ENCODE measurements around the gene NTNG2.

The NTNG2 gene

DNA sequence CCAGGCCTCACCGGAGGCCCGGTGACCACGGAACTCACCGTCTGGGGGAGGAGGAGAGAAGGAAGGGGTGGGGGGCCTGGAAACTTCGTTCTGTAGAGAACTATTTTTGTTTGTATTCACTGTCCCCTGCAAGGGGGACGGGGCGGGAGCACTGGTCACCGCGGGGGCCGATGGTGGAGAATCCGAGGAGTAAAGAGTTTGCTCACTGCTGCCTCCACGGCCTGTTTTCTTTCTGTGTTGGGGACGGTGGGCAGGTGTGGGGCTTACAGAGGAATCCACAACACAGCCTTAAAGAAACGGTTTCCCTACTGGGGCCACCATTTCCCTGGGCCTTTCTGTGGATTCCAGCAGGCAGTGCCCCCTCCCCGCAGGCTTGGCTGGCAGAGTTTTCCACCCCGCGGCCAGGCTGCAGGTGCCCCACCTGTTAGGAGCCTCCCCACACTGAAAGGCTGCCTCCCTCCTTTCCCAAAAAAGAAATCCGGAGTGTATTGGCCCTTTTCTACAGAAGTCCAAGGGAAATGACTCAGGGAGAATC, 80.8 kb downstream of the NTNG2 start:
- H3K27ac ChIP-seq (ENCODE audit: low read depth, low read length) = no peak overlapping the region
- peaks cover 12% of the 10 kb centered on the region; the same call in 1 of the 2 replicates for H3K4me1 ChIP-seq (ENCODE audit: control insufficient read depth, insufficient read depth, low read length)
- peaks cover 30% of the 10 kb centered on the region for H3K27me3 ChIP-seq (ENCODE audit: control insufficient read depth, insufficient read depth, low read length)
- H3K36me3 ChIP-seq (ENCODE audit: control insufficient read depth, insufficient read depth, low read length) = no peaks in the 10 kb centered on the region
- peak overlapping the region; percentile 62 for H3K4me3 ChIP-seq (ENCODE audit: low read depth, low read length)
- H3K9ac ChIP-seq (ENCODE audit: low read depth, low read length) = no peak overlapping the region
- H3K9me3 ChIP-seq (ENCODE audit: control insufficient read depth, insufficient read depth, low read length) = no peaks in the 10 kb centered on the region

DNA sequence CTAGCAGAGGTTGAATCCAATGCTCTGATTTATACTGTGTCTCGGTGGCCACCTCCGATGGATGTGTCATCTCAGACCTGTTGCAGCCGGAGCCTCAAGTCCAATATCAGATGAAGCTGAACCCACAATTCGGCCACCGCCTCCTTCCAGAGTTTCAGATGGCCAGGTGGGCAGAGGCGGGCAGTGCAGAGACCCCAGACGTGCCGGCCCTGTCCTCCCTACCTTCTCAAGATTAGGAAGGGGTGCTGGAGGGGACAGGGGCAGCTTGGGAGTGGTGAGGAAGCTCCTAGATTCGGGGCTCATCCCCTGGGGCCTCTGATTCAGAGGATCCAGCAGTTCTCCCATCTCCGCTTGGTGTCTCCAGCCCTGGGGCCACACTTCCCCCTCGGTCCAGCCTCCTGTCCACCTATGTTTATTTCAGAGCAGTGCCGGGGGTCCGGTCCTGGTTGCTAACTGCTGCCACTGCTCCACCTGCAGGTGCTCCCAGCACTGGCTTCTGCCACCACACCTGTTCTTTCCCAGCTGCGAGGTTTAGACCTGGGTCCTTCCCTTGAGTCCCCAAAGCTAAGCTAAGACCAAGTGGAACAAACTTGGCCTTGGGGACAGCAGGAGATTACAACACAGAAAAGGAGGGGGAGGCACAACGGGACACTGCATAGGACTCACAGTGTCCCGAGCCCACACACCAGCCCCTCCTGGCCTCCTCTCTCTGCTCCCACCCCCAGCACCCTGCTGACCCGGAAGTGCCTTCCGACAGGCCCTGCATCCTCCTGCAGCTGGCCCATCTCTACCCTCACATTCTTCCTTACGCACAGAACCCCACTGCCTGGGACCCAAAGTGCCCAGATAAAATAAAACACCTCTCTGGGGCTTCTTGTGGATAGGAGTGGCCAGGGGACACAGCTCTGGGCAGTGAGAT, 81.6 kb downstream of the NTNG2 start:
- Histone ChIP-seq H3K27me3 (ENCODE audit: control insufficient read depth, insufficient read depth, low read length) (peaks cover 30% of the 10 kb centered on the region), H3K9me3 (ENCODE audit: control insufficient read depth, insufficient read depth, low read length) (no peaks in the 10 kb centered on the region), H3K4me1 (ENCODE audit: control insufficient read depth, insufficient read depth, low read length) (peaks cover 12% of the 10 kb centered on the region; the same call in 1 of the 2 replicates), H3K9ac (ENCODE audit: low read depth, low read length) (no peak overlapping the region), H3K27ac (ENCODE audit: low read depth, low read length) (no peak overlapping the region), H3K36me3 (ENCODE audit: control insufficient read depth, insufficient read depth, low read length) (no peaks in the 10 kb centered on the region), H3K4me3 (ENCODE audit: low read depth, low read length) (peak overlapping the region; percentile 62)

DNA sequence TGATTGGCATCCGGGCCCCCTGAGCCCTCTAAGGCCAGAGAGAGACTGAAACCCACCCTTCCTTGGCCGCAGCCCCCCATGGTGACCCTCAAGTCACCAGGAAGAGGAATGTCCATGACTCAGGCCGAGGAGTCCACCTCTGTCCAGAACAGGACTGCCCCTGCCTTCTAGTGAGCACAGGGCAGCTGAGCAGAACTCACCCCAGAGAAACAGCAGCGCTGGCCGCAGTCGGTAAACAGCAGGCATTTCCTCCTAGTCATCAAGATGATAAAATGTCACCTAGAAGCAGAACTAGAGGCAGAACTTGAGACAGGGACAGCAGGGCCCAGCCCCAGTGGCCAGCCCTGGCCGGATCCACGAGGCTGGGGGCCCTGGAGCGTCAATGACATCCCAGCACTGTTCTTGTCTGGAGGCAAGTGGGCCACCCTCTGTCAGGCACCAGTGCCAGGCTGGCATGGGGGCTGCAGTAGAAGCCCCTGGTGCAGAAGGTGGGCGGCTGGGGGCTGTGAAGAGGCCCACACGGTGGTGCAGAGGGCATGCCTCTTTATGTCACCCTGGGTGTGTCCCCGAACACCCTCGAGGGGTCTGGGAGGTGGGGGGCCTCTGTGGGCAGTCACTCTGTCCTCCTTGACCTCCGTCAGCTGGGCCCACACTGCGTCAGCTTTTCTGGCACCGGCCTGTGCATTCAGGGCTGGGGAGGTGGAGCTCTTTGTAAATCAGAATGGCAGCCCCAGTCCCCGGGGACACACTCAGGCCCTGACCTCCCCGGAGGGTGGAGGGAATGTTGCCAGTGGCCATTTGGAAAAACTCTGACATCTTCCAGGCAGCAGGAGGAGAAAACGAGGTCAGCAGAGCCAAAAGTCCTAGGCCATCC, 83.0 kb downstream of the NTNG2 start:
- no peaks in the 10 kb centered on the region for H3K36me3 ChIP-seq (ENCODE audit: control insufficient read depth, insufficient read depth, low read length)
- H3K9ac ChIP-seq (ENCODE audit: low read depth, low read length) = no peak overlapping the region

DNA sequence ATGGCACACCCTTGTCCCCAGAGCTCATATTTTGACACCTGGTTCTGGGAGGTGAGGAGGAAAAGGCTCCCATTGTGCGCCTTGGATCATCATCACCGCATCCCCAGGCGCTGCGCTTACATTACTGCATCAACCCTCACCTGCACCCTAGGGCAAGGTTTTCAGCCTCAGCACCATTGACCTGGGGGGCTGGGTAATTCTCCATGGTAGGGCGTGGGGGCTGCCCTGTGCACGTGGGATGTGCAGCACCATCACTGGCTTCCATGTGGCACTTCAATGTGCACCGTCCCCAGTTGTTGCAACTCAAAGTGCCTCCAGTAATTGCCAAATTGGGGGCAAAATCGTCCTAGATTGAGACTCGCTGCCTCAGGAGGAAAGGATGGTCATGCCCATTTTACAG, 83.6 kb downstream of the NTNG2 start:
- no peak overlapping the region for H3K9ac ChIP-seq (ENCODE audit: low read depth, low read length)
- no peaks in the 10 kb centered on the region for H3K36me3 ChIP-seq (ENCODE audit: control insufficient read depth, insufficient read depth, low read length)
- H3K27ac ChIP-seq (ENCODE audit: low read depth, low read length) = no peak overlapping the region
- H3K4me3 ChIP-seq (ENCODE audit: low read depth, low read length) = no peak overlapping the region
- H3K27me3 ChIP-seq (ENCODE audit: control insufficient read depth, insufficient read depth, low read length) = peaks cover 23% of the 10 kb centered on the region
- H3K9me3 ChIP-seq (ENCODE audit: control insufficient read depth, insufficient read depth, low read length) = no peaks in the 10 kb centered on the region
- H3K4me1 ChIP-seq (ENCODE audit: control insufficient read depth, insufficient read depth, low read length) = peaks cover 12% of the 10 kb centered on the region; the same call in 1 of the 2 replicates

More for the DNA sequence above, 83.0 kb downstream of the NTNG2 start:
- Histone ChIP-seq H3K27ac (ENCODE audit: low read depth, low read length) (no peak overlapping the region), H3K9me3 (ENCODE audit: control insufficient read depth, insufficient read depth, low read length) (no peaks in the 10 kb centered on the region), H3K4me1 (ENCODE audit: control insufficient read depth, insufficient read depth, low read length) (peaks cover 12% of the 10 kb centered on the region; the same call in 1 of the 2 replicates), H3K4me3 (ENCODE audit: low read depth, low read length) (no peak overlapping the region), H3K27me3 (ENCODE audit: control insufficient read depth, insufficient read depth, low read length) (peaks cover 29% of the 10 kb centered on the region)

DNA sequence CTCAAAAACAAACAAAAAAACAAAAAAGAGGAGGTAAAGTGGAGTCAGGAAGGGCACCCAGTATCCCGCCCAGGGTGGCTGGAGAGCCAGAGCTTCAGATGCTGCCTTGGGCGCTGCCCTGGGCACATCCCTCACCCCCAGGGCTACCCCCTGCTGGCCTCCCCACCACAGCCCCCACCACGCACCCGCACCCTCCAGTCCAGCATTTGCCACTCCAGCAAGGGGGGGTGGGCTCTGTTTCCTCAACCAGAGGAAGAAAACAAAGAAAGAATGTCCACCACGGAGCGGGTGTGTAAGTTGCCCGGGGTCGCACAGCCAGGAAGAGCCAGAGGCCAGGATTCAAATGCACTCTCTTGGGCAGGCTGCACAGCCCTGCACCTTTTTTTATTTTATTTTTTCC, 86.1 kb downstream of the NTNG2 start:
- Histone ChIP-seq H3K36me3 (ENCODE audit: control insufficient read depth, insufficient read depth, low read length) (no peaks in the 10 kb centered on the region), H3K27me3 (ENCODE audit: control insufficient read depth, insufficient read depth, low read length) (peaks cover 12% of the 10 kb centered on the region), H3K27ac (ENCODE audit: low read depth, low read length) (no peak overlapping the region), H3K9ac (ENCODE audit: low read depth, low read length) (no peak overlapping the region), H3K9me3 (ENCODE audit: control insufficient read depth, insufficient read depth, low read length) (peaks cover 15% of the 10 kb centered on the region), H3K4me1 (ENCODE audit: control insufficient read depth, insufficient read depth, low read length) (peaks cover 6% of the 10 kb centered on the region; the same call in 1 of the 2 replicates), H3K4me3 (ENCODE audit: low read depth, low read length) (no peak overlapping the region)

DNA sequence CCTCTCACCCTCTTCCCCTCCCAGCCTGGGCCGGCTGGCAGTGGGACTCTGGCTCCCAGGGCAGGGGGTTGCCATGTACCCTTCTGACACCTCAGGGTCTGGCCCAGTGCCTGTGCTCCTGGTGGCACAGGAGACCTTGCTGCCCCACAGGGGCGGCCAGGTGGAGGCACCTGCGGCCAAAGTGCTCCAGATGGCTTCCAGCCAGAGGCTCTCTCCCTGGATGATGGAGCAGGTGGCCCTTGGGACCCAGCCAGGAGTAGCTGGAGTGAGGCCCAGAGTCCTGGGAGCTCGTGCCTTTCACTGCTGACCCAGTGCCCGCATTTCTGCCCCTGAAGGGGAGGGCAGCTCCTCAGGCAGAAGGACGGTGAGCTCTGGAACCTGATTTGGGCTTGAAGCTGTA, 87.3 kb downstream of the NTNG2 start:
- H3K9ac ChIP-seq (ENCODE audit: low read depth, low read length) = no peak overlapping the region

DNA sequence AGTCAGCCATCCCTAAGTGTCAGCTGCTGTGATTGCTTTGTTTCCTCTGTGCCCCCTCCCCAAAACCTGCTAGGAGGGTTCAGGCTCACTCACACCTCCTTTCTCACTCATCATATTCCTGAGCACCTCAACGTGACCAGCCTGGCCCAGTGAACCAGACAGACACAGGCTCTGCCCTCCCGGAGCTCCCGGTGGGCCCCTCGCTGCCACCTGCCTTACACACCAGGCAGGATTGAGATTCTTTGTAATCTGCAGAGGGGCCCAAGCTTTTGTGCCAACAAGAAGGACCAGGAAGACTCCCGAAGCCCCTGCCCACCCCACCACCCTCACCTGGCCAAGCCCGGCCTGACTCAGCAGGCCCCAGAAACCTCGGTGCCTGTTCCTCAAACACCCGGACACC, 87.8 kb downstream of the NTNG2 start:
- H3K4me3 ChIP-seq (ENCODE audit: low read depth, low read length) = no peak overlapping the region
- H3K27ac ChIP-seq (ENCODE audit: low read depth, low read length) = no peak overlapping the region
- H3K27me3 ChIP-seq (ENCODE audit: control insufficient read depth, insufficient read depth, low read length) = no peaks in the 10 kb centered on the region
- H3K36me3 ChIP-seq (ENCODE audit: control insufficient read depth, insufficient read depth, low read length) = no peaks in the 10 kb centered on the region
- no peak overlapping the region for H3K9ac ChIP-seq (ENCODE audit: low read depth, low read length)
- peaks cover 15% of the 10 kb centered on the region for H3K9me3 ChIP-seq (ENCODE audit: control insufficient read depth, insufficient read depth, low read length)
- no peaks in the 10 kb centered on the region; the same call in 1 of the 2 replicates for H3K4me1 ChIP-seq (ENCODE audit: control insufficient read depth, insufficient read depth, low read length)

More for the DNA sequence above, 87.3 kb downstream of the NTNG2 start:
- H3K36me3 ChIP-seq (ENCODE audit: control insufficient read depth, insufficient read depth, low read length) = no peaks in the 10 kb centered on the region
- H3K27me3 ChIP-seq (ENCODE audit: control insufficient read depth, insufficient read depth, low read length) = peaks cover under 1% of the 10 kb centered on the region; the same call in 1 of the 2 replicates
- no peaks in the 10 kb centered on the region; the same call in 1 of the 2 replicates for H3K4me1 ChIP-seq (ENCODE audit: control insufficient read depth, insufficient read depth, low read length)
- H3K4me3 ChIP-seq (ENCODE audit: low read depth, low read length) = no peak overlapping the region
- H3K27ac ChIP-seq (ENCODE audit: low read depth, low read length) = no peak overlapping the region
- peaks cover 15% of the 10 kb centered on the region for H3K9me3 ChIP-seq (ENCODE audit: control insufficient read depth, insufficient read depth, low read length)

DNA sequence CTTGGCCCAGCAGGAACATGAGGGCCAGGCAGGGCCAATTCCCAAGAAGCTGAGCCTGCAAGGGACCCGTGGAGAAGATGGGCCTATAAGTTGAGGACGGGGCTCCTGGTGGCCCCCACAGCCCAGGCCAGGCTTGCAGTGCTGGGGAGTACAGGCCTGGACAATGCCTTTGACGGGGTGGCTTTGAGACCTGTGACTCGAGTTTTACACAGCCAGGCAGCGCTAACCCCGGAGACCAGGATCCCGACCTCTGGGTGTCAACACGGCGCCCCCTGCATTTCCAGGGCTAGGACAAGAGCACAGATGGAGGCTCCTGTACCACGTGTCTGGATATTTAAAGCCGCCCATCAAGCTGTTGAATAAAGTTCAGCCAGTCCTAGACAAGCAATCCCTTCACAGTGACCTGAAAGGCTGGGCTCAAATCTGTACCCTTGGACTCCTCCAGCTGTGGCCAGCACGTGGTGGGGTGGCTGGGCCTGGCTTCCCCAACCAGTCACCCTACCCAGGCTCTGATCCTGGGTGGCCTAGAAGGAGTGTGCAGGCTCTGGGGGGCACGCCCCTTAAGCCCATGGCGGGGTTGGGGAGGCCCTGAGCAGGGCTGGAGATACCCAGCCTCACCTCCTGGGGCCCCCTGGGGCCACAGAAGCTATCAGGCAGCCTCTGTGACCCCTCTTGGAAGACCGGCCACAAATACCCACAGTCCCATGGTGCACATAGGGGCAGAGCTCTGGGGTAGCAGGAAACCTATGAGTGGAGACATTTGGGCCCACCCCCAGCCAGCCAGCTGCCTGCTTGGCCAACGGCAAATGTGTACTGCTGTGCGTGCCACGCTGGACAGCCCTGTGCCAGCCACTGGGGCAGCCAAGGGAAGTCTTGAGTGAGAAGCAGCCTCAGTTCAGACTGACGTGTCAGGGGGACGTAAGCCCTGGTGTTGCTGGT, 88.7 kb downstream of the NTNG2 start:
- H3K9ac ChIP-seq (ENCODE audit: low read depth, low read length) = no peak overlapping the region
- H3K9me3 ChIP-seq (ENCODE audit: control insufficient read depth, insufficient read depth, low read length) = peaks cover 15% of the 10 kb centered on the region
- no peak overlapping the region for H3K27ac ChIP-seq (ENCODE audit: low read depth, low read length)
- H3K36me3 ChIP-seq (ENCODE audit: control insufficient read depth, insufficient read depth, low read length) = no peaks in the 10 kb centered on the region
- H3K27me3 ChIP-seq (ENCODE audit: control insufficient read depth, insufficient read depth, low read length) = no peaks in the 10 kb centered on the region
- H3K4me3 ChIP-seq (ENCODE audit: low read depth, low read length) = no peak overlapping the region
- no peaks in the 10 kb centered on the region; the same call in 1 of the 2 replicates for H3K4me1 ChIP-seq (ENCODE audit: control insufficient read depth, insufficient read depth, low read length)

DNA sequence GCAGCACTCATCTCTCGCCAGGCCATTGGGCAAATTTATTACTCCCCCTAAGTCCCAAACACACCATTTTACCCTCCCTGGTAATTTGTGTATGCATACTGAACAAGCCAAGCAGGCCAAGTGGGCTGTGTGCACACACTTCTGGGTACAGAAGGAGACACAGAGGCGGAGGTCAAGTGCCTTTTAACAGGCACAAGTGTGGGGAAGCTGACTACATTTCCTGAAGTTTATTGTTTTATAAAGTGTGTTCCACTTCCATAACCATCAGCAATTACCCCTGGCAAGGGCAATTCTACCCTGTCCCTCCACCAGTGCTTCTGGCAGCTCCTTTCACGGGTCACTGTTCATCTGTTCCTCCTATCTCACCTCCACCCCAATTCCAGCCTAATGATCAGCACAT, 99.0 kb downstream of the NTNG2 start:
- H3K36me3 ChIP-seq (ENCODE audit: control insufficient read depth, insufficient read depth, low read length) = peaks cover 43% of the 10 kb centered on the region
- H3K4me3 ChIP-seq (ENCODE audit: low read depth, low read length) = no peak overlapping the region
- H3K4me1 ChIP-seq (ENCODE audit: control insufficient read depth, insufficient read depth, low read length) = no peaks in the 10 kb centered on the region
- H3K27me3 ChIP-seq (ENCODE audit: control insufficient read depth, insufficient read depth, low read length) = no peaks in the 10 kb centered on the region
- H3K9ac ChIP-seq (ENCODE audit: low read depth, low read length) = no peak overlapping the region
- H3K9me3 ChIP-seq (ENCODE audit: control insufficient read depth, insufficient read depth, low read length) = no peaks in the 10 kb centered on the region
- H3K27ac ChIP-seq (ENCODE audit: low read depth, low read length) = no peak overlapping the region

DNA sequence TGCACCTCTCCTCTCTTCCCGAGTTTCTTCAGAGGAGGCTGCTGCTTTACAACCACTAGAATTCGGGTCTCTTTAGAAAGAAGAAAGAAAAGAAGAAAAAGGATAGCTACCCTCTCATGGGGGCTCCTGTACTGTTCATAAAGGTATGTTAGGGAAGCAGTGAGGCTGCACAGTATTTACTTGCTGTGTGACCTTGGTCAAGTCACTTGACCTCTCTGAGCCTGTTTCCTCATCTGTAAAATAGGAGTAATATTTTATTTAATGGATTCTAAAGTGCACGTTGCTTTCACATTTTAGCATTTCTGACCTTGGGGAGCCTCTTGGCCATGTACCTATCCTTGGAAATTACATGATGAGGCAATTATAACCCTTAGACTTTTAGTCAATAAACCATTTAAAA, 104.2 kb downstream of the NTNG2 start:
- Histone ChIP-seq H3K9ac (ENCODE audit: low read depth, low read length) (no peak overlapping the region), H3K36me3 (ENCODE audit: control insufficient read depth, insufficient read depth, low read length) (peaks cover 93% of the 10 kb centered on the region), H3K27ac (ENCODE audit: low read depth, low read length) (no peak overlapping the region), H3K9me3 (ENCODE audit: control insufficient read depth, insufficient read depth, low read length) (no peaks in the 10 kb centered on the region), H3K27me3 (ENCODE audit: control insufficient read depth, insufficient read depth, low read length) (no peaks in the 10 kb centered on the region), H3K4me1 (ENCODE audit: control insufficient read depth, insufficient read depth, low read length) (no peaks in the 10 kb centered on the region), H3K4me3 (ENCODE audit: low read depth, low read length) (no peak overlapping the region)
